Heart right ventricle (tissue), 16 donors: ENCODE results near the gene TRIM37. TPM values are rescaled to one million over a fixed set of nuclear protein-coding genes. Genes with fewer than 3 reads are reported as not detected.

Experiments
- ATAC-seq, 8 donors: fragments of 200-7000 bp; cut with Tn5 transposase; one replicate each; pipeline ENCODE4 v1.9.1; 2020; ENCODE audit warnings: mild to moderate bottlenecking in 8 of 8, moderate library complexity in 8 of 8, moderate number of reproducible peaks in 1 of 8
- DNase-seq, 2 donors: peaks; one replicate each; pipeline ENCODE4 v3.0.0-alpha.2; 2020
- H3K27ac ChIP-seq, 10 donors: fragments of 200-600 bp; sonication (generic) in 2 of 10; one replicate each; pipeline versions ENCODE4 v1.5.0 to v1.8.0; 2020 to 2022; ENCODE audit warnings: mild to moderate bottlenecking in 3 of 10
- H3K27me3 ChIP-seq, 7 donors: fragments of 200-600 bp; one replicate each; pipeline ENCODE4 v1.8.0; 2021 to 2022; ENCODE audit warnings: mild to moderate bottlenecking in 2 of 7
- H3K36me3 ChIP-seq, 9 donors: fragments of 200-600 bp; sonication (generic) in 1 of 9; one replicate each; pipeline versions ENCODE4 v1.5.0 to v1.8.0; 2020 to 2022; ENCODE audit warnings: mild to moderate bottlenecking in 2 of 9
- H3K4me1 ChIP-seq, 9 donors: fragments of 200-600 bp; sonication (generic) in 1 of 9; one replicate each; pipeline versions ENCODE4 v1.5.0 to v1.8.0; 2020 to 2022; ENCODE audit warnings: mild to moderate bottlenecking in 4 of 9
- H3K4me3 ChIP-seq, 10 donors: fragments of 200-600 bp; sonication (generic) in 2 of 10; one replicate each; pipeline versions ENCODE4 v1.5.0 to v1.8.0; 2020 to 2022; ENCODE audit warnings: mild to moderate bottlenecking in 7 of 10, moderate library complexity in 2 of 10
- H3K9me3 ChIP-seq, 11 donors: fragments of 200-600 bp in 10 of 11; sonication (generic) in 2 of 11; one replicate each; pipeline versions ENCODE4 v1.5.0 to v1.8.0; 2013 to 2022; ENCODE audit warnings: mild to moderate bottlenecking in 2 of 11, control low read depth in 1 of 11, moderate library complexity in 1 of 11
- WGBS, 2 donors: extraction: QIAGEN DNeasy Blood & Tissue Kit; methylation state at CpG; one replicate each; pipeline ENCODE4 v1.1.7; 2013; ENCODE audit warnings: inconsistent platforms in 1 of 2; 5-methylcytosine and 5-hydroxymethylcytosine counted together
- intact Hi-C, 10 donors: fragments of 100-400 bp; cut with DNase I; formaldehyde crosslinking; loops; one replicate each; pipeline versions ENCODE4 v1.11.1 to v1.14.2; 2022
- polyA plus RNA-seq, 2 donors: library from polyadenylated mRNA; stranded (reverse); fragments of 200-250 nt; gene quantifications; one replicate each; pipeline ENCODE4 v1.2.3, GENCODE V29; 2013
- total RNA-seq, 10 donors: library from RNA; stranded (reverse); fragmentation: NEBNext Ultra II Directional in 3 of 10; extraction: Animal tissue kit (Norgen Biotek cat#: 25700) in 3 of 10; gene quantifications; one replicate each; pipeline versions ENCODE4 v1.2.1 to v1.2.4, GENCODE V29; 2021 to 2023
- TF ChIP-seq, protein P1 (sequence below), 9 donors: fragments of 200-600 bp; sonication (generic) in 2 of 9; IDR thresholded peaks; one replicate each; pipeline versions ENCODE4 v1.5.0 to v1.8.0; 2021 to 2022; ENCODE audit warnings: antibody characterized with exemption in 9 of 9, mild to moderate bottlenecking in 5 of 9, moderate library complexity in 1 of 9
- donor health status: Arrhythmogenic right ventricular cardiomyopathy.
- donor health status: ischemic (EF 13 %, LVEDD 7.1; RV severe dilation, severe dysfunction).
- donor health status: healthy with polysubstance abuse.
- donor health status: DM: no; HTN: yes; CAD: no.
- donor health status: DM: no; HTN: no; CAD: no.
- donor health status: ischemic (EF 25% LVEDD 6.9; RV normal size, moderate dysfunction).
- donor health status: ischemic (EF 25% LVEDD 5.7; RV mildly dilated, moderate dysfunction).
- donor health status: healthy.
- donor health status: DM: yes; HTN: yes; CAD: no.
- donor health status: Ischemic cardiomyopathy.
- donor health status: ischemic (EF 35%, LVEDD 5.7; RV mildly dilated, moderate dysfunction).
- donor health status: nonischemic (EF 11% LVEDD 7.7; RV severe dilation, severe dysfunction).
- donor health status: DM: yes; HTN: yes; CAD: no.
- donor health status: PGD.
- donor health status: ischemic (EF 29% LVEDD 5.4; RV normal size, mild dysfunction).
- donor health status: nonischemic (EF 23%, LVEDD 6.1; RV moderate dilation, normal function).

TRIM37 gene
- total and polyA plus RNA-seq, 12 donors, result 5.9 to 22.2 (median 17.5) TPM

DNA sequence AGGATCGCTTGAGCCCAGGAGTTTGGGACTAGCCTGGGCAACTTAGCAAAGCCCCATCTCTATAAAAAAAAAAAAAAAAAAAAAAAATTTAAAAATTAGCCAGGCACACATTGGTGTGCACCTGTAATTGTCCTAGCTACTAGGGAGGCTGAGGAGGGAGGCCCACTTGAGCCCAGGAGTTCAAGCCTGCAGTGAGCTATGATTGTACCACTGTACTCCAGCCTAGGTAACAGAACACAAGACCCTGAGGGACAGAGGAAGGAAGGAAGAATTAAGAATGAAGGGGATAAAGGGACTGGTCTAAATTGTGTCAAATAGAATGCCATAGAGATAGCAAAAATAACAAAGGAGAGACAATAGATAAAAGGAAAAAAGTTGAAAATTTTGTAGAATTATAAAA is 102.8 kb downstream of the TRIM37 start:
- peaks cover 0 to 48% (median 4%) of the 10 kb centered on the region in 9 donors for H3K36me3 ChIP-seq
- intact Hi-C loops, result loop anchor here in 9 of 10 donors (2.0 to 10.0 kb wide), 12 partner anchors 289 to 757 kb away; partner anchors contain the start of gene MTMR4 (in 1 of the 9)
- H3K27me3 ChIP-seq, result no peaks in the 10 kb centered on the region
- DNase-seq, result no peak
- whole genome bisulfite sequencing, 2 donors, result 97 to 100% methylated on average over 1 of the region's 1 CpG
- H3K27ac ChIP-seq, result no peak overlapping the region
- H3K9me3 ChIP-seq, result no peaks in the 10 kb centered on the region
- H3K4me3 ChIP-seq, result no peak overlapping the region
- ATAC-seq, result no peak
- TF ChIP-seq, protein P1, sequence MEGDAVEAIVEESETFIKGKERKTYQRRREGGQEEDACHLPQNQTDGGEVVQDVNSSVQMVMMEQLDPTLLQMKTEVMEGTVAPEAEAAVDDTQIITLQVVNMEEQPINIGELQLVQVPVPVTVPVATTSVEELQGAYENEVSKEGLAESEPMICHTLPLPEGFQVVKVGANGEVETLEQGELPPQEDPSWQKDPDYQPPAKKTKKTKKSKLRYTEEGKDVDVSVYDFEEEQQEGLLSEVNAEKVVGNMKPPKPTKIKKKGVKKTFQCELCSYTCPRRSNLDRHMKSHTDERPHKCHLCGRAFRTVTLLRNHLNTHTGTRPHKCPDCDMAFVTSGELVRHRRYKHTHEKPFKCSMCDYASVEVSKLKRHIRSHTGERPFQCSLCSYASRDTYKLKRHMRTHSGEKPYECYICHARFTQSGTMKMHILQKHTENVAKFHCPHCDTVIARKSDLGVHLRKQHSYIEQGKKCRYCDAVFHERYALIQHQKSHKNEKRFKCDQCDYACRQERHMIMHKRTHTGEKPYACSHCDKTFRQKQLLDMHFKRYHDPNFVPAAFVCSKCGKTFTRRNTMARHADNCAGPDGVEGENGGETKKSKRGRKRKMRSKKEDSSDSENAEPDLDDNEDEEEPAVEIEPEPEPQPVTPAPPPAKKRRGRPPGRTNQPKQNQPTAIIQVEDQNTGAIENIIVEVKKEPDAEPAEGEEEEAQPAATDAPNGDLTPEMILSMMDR (IDR thresholded peaks at IDR 0.05), result no peak
- H3K4me1 ChIP-seq, result peaks cover 0 to 29% (median 6%) of the 10 kb centered on the region in 9 donors

DNA sequence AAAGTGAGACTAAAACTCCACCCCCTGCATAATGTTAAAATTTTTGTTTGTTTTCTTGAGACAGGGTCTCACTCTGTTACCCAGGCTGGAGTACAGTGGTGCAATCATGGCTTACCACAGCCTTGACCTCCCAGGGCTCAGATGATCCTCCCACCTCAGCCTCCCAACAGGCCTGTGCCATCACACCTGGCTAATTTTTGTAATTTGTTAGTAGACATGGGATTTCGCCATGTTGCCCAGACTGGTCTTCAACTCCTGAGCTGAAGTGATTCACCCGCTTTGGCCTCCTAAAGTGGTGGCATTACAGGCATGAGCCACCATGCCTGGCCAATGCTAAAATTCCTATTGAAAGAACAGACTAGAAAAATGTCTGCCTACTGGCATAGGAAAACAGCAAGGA is 103.8 kb downstream of the TRIM37 start:
- TF ChIP-seq, protein P1 (IDR thresholded peaks at IDR 0.05), result no peak
- Histone ChIP-seq H3K27me3 (no peaks in the 10 kb centered on the region), H3K9me3 (no peaks in the 10 kb centered on the region), H3K4me1 (peaks cover 0 to 32% (median 2%) of the 10 kb centered on the region in 9 donors), H3K4me3 (no peak overlapping the region), H3K36me3 (peaks cover 0 to 48% (median 7%) of the 10 kb centered on the region in 9 donors), H3K27ac (peak overlapping the region in 2 of 10 donors; percentile 18 to 74)
- no peak for DNase-seq
- WGBS, 2 donors, result 99 to 100% methylated on average over 2 of the region's 2 CpGs
- no peak for ATAC-seq
- intact Hi-C loops, result loop anchor here in 8 of 10 donors (2.0 to 10.0 kb wide), 9 partner anchors 288 to 756 kb away; partner anchors contain the start of gene MTMR4 (in 1 of the 8)

DNA sequence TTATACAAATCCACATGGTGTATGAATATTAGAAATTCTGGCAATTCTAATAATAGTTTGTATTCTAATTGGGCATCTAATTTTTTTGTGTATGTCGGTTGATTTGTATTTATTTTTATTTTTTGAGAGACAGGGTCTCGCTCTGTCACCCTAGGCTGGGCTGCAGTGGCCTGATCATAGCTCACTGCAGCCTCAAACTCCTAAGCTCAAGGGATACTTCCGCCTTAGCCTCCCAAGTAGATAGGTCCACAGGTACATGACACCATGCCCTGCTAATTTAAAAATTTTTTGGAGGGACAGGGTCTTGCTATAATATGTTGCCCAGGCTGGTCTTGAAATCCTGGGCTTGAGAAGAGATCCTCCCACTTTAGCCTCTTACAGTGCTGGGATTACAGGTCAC is 104.6 kb downstream of the TRIM37 start:
- H3K27ac ChIP-seq, result peak overlapping the region in 6 of 10 donors; percentile 23 to 74 (median 48)
- H3K27me3 ChIP-seq, result no peaks in the 10 kb centered on the region
- peak overlapping the region in 1 of 10 donors; percentile 24 for H3K4me3 ChIP-seq
- WGBS, 2 donors, result 84 to 92% methylated on average over 3 of the region's 3 CpGs
- TF ChIP-seq, protein P1 (IDR thresholded peaks at IDR 0.05), result no peak
- H3K9me3 ChIP-seq, result no peaks in the 10 kb centered on the region
- H3K36me3 ChIP-seq, result peaks cover 0 to 49% (median 7%) of the 10 kb centered on the region in 9 donors
- intact Hi-C loops, result loop anchor here in 8 of 10 donors (2.0 to 10.0 kb wide), 9 partner anchors 287 to 755 kb away; partner anchors contain the start of gene MTMR4 (in 1 of the 8)
- DNase-seq (no peak), ATAC-seq (no peak)
- H3K4me1 ChIP-seq, result peaks cover 0 to 39% (median 0%) of the 10 kb centered on the region in 9 donors

DNA sequence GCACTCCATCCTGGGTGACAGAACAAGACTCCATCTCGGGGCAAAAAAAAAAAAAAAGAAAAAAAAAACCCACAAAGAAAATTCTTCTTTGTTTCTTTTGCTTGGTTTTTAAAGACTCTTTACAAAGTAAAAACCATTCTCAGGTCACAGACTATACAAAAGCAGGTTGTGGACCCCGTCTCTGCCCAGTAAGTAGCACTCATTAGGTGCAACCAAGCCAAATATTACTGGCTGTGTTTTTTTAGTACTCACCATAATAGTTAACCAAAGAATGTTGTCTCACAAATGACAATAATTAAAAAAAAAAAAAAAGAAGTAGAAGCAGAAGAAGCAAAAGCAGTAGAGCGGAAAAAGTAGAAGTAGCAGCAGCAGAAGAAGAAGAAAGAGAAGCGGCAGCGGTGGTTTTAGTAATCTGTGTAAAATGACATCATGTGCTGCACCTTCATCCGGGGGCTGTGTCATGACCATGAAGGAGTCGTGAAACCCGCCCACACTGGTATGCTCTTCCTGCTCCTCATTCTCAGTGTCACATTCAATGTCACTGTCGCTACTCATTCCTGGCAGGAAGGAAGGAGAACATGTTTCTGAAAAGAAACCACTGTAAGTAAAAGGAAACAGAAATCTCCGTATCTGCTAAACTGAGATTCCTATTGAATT is 105.4 kb downstream of the TRIM37 start:
- H3K9me3 ChIP-seq, result no peaks in the 10 kb centered on the region
- TF ChIP-seq, protein P1 (IDR thresholded peaks at IDR 0.05), result no peak
- WGBS, 2 donors, result 46 to 56% methylated on average over 10 of the region's 10 CpGs
- H3K36me3 ChIP-seq, result peaks cover 0 to 57% (median 7%) of the 10 kb centered on the region in 9 donors
- no peaks in the 10 kb centered on the region for H3K27me3 ChIP-seq
- intact Hi-C loops, result loop anchor here in 7 of 10 donors (5.0 to 10.0 kb wide), 8 partner anchors 286 to 754 kb away; partner anchors contain the start of gene MTMR4 (in 1 of the 7)
- peak overlapping the region in 7 of 10 donors; percentile 23 to 74 (median 48) for H3K27ac ChIP-seq
- ATAC-seq (peak in 7 of 8 donors; percentile 61 to 84 (median 74)), DNase-seq (peak in 1 of 2 donors; percentile 54)
- peaks cover 0 to 40% (median 0%) of the 10 kb centered on the region in 9 donors for H3K4me1 ChIP-seq
- H3K4me3 ChIP-seq, result peak overlapping the region in 4 of 10 donors; percentile 13 to 27 (median 24)
